Measurements from ENCODE around the gene DENND5A. TPM values are rescaled to one million over a fixed set of nuclear protein-coding genes. Genes with fewer than 3 reads are reported as not detected.
"Not testable (repeated sequence)": the region's sequence is repeated elsewhere in the genome, so short reads cannot be mapped to it uniquely, and the experiment has no call there.

Gene DENND5A
- polyA plus RNA-seq, 1 donor: 28.5 TPM

GRCh38 chr11:9179141-9179540 is 86.0 kb downstream of the DENND5A start:
- Histone ChIP-seq H3K36me3 (ENCODE audit: control insufficient read depth, insufficient read depth, low read length) (peaks cover 36% of the 10 kb centered on the region), H3K4me1 (ENCODE audit: control insufficient read depth, insufficient read depth, low read length) (no peaks in the 10 kb centered on the region), H3K27ac (ENCODE audit: low read length) (no peak overlapping the region), H3K4me3 (ENCODE audit: low read length) (no peak overlapping the region), H3K27me3 (ENCODE audit: control insufficient read depth, insufficient read depth, low read length) (no peaks in the 10 kb centered on the region), H3K9me3 (ENCODE audit: control insufficient read depth, low read depth, low read length) (no peaks in the 10 kb centered on the region)
- DNase-seq: no peak
- WGBS (ENCODE audit: insufficient coverage, low lambda C conversion rate): no CpG with 5 or more reads among the region's 1 CpG

GRCh38 chr11:9178716-9179115 is 86.4 kb downstream of the DENND5A start:
- 40% methylated on average over 1 of the region's 4 CpGs for WGBS (ENCODE audit: insufficient coverage, low lambda C conversion rate)
- Histone ChIP-seq H3K36me3 (ENCODE audit: control insufficient read depth, insufficient read depth, low read length) (peaks cover 36% of the 10 kb centered on the region), H3K27me3 (ENCODE audit: control insufficient read depth, insufficient read depth, low read length) (no peaks in the 10 kb centered on the region), H3K4me1 (ENCODE audit: control insufficient read depth, insufficient read depth, low read length) (no peaks in the 10 kb centered on the region), H3K4me3 (ENCODE audit: low read length) (no peak overlapping the region), H3K9me3 (ENCODE audit: control insufficient read depth, low read depth, low read length) (no peaks in the 10 kb centered on the region), H3K27ac (ENCODE audit: low read length) (no peak overlapping the region)
- DNase-seq: no peak

- H3K4me1 ChIP-seq (ENCODE audit: control insufficient read depth, insufficient read depth, low read length): no peaks in the 10 kb centered on the region
- no peak overlapping the region for H3K27ac ChIP-seq (ENCODE audit: low read length)
- WGBS (ENCODE audit: insufficient coverage, low lambda C conversion rate): no CpG with 5 or more reads among the region's 2 CpGs
- no peak overlapping the region for H3K4me3 ChIP-seq (ENCODE audit: low read length)
- H3K36me3 ChIP-seq (ENCODE audit: control insufficient read depth, insufficient read depth, low read length): peaks cover 37% of the 10 kb centered on the region
- H3K27me3 ChIP-seq (ENCODE audit: control insufficient read depth, insufficient read depth, low read length): no peaks in the 10 kb centered on the region
- DNase-seq: no peak
- no peaks in the 10 kb centered on the region for H3K9me3 ChIP-seq (ENCODE audit: control insufficient read depth, low read depth, low read length)
These were observed 87.6 kb downstream of the DENND5A start for GRCh38 chr11:9177438-9178091.

GRCh38 chr11:9176550-9176949 is 88.6 kb downstream of the DENND5A start:
- H3K4me1 ChIP-seq (ENCODE audit: control insufficient read depth, insufficient read depth, low read length): no peaks in the 10 kb centered on the region
- no peaks in the 10 kb centered on the region for H3K9me3 ChIP-seq (ENCODE audit: control insufficient read depth, low read depth, low read length)
- peaks cover 39% of the 10 kb centered on the region for H3K36me3 ChIP-seq (ENCODE audit: control insufficient read depth, insufficient read depth, low read length)
- DNase-seq: no peak
- H3K4me3 ChIP-seq (ENCODE audit: low read length): no peak overlapping the region
- no peaks in the 10 kb centered on the region for H3K27me3 ChIP-seq (ENCODE audit: control insufficient read depth, insufficient read depth, low read length)
- H3K27ac ChIP-seq (ENCODE audit: low read length): no peak overlapping the region

- Histone ChIP-seq H3K27ac (ENCODE audit: low read length) (no peak overlapping the region), H3K36me3 (ENCODE audit: control insufficient read depth, insufficient read depth, low read length) (peaks cover 40% of the 10 kb centered on the region), H3K9me3 (ENCODE audit: control insufficient read depth, low read depth, low read length) (no peaks in the 10 kb centered on the region), H3K4me1 (ENCODE audit: control insufficient read depth, insufficient read depth, low read length) (no peaks in the 10 kb centered on the region), H3K27me3 (ENCODE audit: control insufficient read depth, insufficient read depth, low read length) (no peaks in the 10 kb centered on the region), H3K4me3 (ENCODE audit: low read length) (no peak overlapping the region)
- no peak for DNase-seq
These were observed 89.0 kb downstream of the DENND5A start for GRCh38 chr11:9176136-9176535.

GRCh38 chr11:9172389-9172788 is 92.8 kb downstream of the DENND5A start:
- no peaks in the 10 kb centered on the region for H3K27me3 ChIP-seq (ENCODE audit: control insufficient read depth, insufficient read depth, low read length)
- DNase-seq: no peak
- no peaks in the 10 kb centered on the region for H3K4me1 ChIP-seq (ENCODE audit: control insufficient read depth, insufficient read depth, low read length)
- no peak overlapping the region for H3K27ac ChIP-seq (ENCODE audit: low read length)
- peaks cover 27% of the 10 kb centered on the region for H3K36me3 ChIP-seq (ENCODE audit: control insufficient read depth, insufficient read depth, low read length)
- no peak overlapping the region for H3K4me3 ChIP-seq (ENCODE audit: low read length)
- 100% methylated on average over 1 of the region's 5 CpGs for WGBS (ENCODE audit: insufficient coverage, low lambda C conversion rate)
- H3K9me3 ChIP-seq (ENCODE audit: control insufficient read depth, low read depth, low read length): no peaks in the 10 kb centered on the region

- no peak for DNase-seq
- Histone ChIP-seq H3K4me3 (ENCODE audit: low read length) (no peak overlapping the region), H3K27ac (ENCODE audit: low read length) (no peak overlapping the region), H3K4me1 (ENCODE audit: control insufficient read depth, insufficient read depth, low read length) (no peaks in the 10 kb centered on the region), H3K9me3 (ENCODE audit: control insufficient read depth, low read depth, low read length) (no peaks in the 10 kb centered on the region), H3K27me3 (ENCODE audit: control insufficient read depth, insufficient read depth, low read length) (no peaks in the 10 kb centered on the region), H3K36me3 (ENCODE audit: control insufficient read depth, insufficient read depth, low read length) (peaks cover 20% of the 10 kb centered on the region)
- no CpG with 5 or more reads among the region's 2 CpGs for WGBS (ENCODE audit: insufficient coverage, low lambda C conversion rate)
These were observed 94.7 kb downstream of the DENND5A start for GRCh38 chr11:9170450-9170849.

- no peaks in the 10 kb centered on the region for H3K9me3 ChIP-seq (ENCODE audit: control insufficient read depth, low read depth, low read length)
- no peak for DNase-seq
- H3K4me3 ChIP-seq (ENCODE audit: low read length): no peak overlapping the region
- WGBS (ENCODE audit: insufficient coverage, low lambda C conversion rate): 100% methylated on average over 1 of the region's 7 CpGs
- H3K27ac ChIP-seq (ENCODE audit: low read length): no peak overlapping the region
- no peaks in the 10 kb centered on the region for H3K27me3 ChIP-seq (ENCODE audit: control insufficient read depth, insufficient read depth, low read length)
- peaks cover 20% of the 10 kb centered on the region for H3K36me3 ChIP-seq (ENCODE audit: control insufficient read depth, insufficient read depth, low read length)
- H3K4me1 ChIP-seq (ENCODE audit: control insufficient read depth, insufficient read depth, low read length): no peaks in the 10 kb centered on the region
These were observed 95.4 kb downstream of the DENND5A start for GRCh38 chr11:9169595-9170295.

- WGBS (ENCODE audit: insufficient coverage, low lambda C conversion rate): no CpG with 5 or more reads among the region's 6 CpGs
- not testable (repeated sequence) for H3K4me1 ChIP-seq (ENCODE audit: control insufficient read depth, insufficient read depth, low read length); H3K4me3 ChIP-seq (ENCODE audit: low read length); H3K27me3 ChIP-seq (ENCODE audit: control insufficient read depth, insufficient read depth, low read length); DNase-seq; H3K27ac ChIP-seq (ENCODE audit: low read length); H3K9me3 ChIP-seq (ENCODE audit: control insufficient read depth, low read depth, low read length)
- H3K36me3 ChIP-seq (ENCODE audit: control insufficient read depth, insufficient read depth, low read length): peaks cover 24% of the 10 kb centered on the region
These were observed 103.2 kb downstream of the DENND5A start for GRCh38 chr11:9161991-9162390.

GRCh38 chr11:9160166-9160565 is 105.0 kb downstream of the DENND5A start:
- Histone ChIP-seq H3K27ac (ENCODE audit: low read length) (no peak overlapping the region), H3K27me3 (ENCODE audit: control insufficient read depth, insufficient read depth, low read length) (no peaks in the 10 kb centered on the region), H3K4me1 (ENCODE audit: control insufficient read depth, insufficient read depth, low read length) (no peaks in the 10 kb centered on the region), H3K9me3 (ENCODE audit: control insufficient read depth, low read depth, low read length) (no peaks in the 10 kb centered on the region), H3K4me3 (ENCODE audit: low read length) (no peak overlapping the region), H3K36me3 (ENCODE audit: control insufficient read depth, insufficient read depth, low read length) (peaks cover 18% of the 10 kb centered on the region)
- no peak for DNase-seq

- no peak for DNase-seq
- H3K27ac ChIP-seq (ENCODE audit: low read length): no peak overlapping the region
- no peak overlapping the region for H3K4me3 ChIP-seq (ENCODE audit: low read length)
- H3K36me3 ChIP-seq (ENCODE audit: control insufficient read depth, insufficient read depth, low read length): peaks cover 18% of the 10 kb centered on the region
- no peaks in the 10 kb centered on the region for H3K4me1 ChIP-seq (ENCODE audit: control insufficient read depth, insufficient read depth, low read length)
- no peaks in the 10 kb centered on the region for H3K27me3 ChIP-seq (ENCODE audit: control insufficient read depth, insufficient read depth, low read length)
- H3K9me3 ChIP-seq (ENCODE audit: control insufficient read depth, low read depth, low read length): no peaks in the 10 kb centered on the region
These were observed 106.2 kb downstream of the DENND5A start for GRCh38 chr11:9158898-9159391.
